ENCODE results near the gene ATG4B.
"Not testable (repeated sequence)": the region's sequence is repeated elsewhere in the genome, so short reads cannot be mapped to it uniquely, and the experiment has no call there.

ATG4B gene

DNA sequence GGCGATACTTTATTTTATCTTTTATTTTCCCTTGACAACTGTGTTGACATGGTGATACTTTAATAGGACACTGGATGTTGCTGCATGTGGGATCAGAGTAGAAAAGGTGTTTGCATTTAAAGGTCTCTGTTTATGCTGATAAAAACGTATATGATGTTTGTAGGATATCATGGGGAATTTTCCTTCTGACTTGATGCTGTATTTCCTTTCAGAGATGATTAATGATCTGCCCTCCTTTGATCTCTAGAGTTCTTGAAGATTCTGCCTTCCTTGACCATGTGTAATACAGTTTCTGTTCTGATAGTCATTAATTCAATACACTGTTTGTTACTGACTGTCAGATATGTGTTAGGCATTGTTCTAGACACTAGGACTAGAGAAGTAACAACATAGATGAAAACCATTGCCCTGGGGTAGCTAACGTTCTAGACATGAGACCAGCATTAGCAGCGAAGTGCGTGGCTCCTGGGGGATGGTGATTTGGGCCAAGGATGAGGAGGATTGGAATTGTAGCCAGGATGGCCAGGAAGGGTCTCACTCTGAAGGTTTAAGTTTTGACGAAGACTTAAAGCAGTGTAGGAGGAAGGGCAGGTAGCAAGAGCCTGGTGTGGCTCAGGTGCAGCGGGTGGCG lies 2.8 kb downstream of the ATG4B start:
- no peak for DNase-seq

DNA sequence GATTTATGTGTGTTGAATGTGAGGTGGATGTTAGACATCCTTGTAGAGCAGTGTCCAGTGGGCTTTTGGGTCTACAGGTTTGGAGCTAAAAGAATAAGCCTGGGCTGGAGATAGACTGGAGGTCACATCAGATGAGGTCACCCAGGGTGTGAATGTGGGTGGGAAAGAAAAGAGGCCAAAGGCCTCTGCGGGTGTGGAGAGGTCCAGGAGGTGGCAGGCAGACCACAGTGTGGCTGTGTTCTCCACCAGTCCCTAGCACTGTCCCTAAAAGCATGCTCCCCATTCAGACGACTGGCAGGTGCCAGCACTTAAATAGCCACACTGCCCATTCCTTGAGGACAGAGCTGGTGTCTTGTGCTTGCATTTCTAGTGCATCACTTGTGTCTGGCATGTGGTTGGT lies 4.1 kb downstream of the ATG4B start:
- DNase-seq, result no peak

DNA sequence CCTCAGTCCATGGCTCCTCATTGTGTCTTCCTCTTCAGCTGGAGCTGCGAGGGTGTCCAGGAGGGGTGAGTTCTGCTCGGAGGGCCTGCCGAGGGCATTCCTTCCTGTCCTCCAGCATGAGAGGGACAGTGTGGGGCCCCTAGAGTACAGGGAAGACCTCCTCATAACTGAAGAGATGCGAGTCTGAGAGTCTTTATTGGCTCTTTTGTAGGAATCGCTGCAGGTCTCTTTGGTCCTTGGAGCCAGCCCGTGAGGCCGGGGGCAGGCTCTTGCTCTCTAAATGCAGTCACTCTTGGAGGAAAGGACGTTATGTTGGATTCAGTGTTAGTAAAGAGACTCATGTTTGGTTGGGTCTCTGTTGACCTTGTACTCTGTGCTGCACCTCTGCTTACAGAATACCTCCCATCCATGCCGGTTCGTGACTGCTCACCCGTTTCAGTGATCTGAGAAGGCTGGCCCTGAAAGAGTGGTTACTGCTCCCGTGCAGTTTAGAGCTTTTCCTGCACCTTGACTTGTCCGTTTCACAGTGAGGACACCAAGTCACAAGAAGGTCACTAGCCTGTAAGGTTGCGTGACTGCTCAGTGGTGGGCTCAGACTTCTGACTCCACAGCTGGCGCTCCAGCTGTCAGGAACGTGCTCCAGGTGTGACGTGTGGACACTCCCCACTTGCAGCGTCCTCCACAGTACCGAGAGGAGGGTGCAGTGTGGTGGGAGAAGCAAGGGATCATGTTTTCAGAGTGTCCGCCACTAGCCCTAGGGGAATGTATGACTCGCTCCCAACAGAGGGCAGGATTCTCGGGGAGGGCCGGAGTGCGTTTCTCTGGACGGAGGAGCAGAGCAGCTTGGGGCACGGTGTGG lies 7.8 kb downstream of the ATG4B start:
- DNase-seq, result no peak

DNA sequence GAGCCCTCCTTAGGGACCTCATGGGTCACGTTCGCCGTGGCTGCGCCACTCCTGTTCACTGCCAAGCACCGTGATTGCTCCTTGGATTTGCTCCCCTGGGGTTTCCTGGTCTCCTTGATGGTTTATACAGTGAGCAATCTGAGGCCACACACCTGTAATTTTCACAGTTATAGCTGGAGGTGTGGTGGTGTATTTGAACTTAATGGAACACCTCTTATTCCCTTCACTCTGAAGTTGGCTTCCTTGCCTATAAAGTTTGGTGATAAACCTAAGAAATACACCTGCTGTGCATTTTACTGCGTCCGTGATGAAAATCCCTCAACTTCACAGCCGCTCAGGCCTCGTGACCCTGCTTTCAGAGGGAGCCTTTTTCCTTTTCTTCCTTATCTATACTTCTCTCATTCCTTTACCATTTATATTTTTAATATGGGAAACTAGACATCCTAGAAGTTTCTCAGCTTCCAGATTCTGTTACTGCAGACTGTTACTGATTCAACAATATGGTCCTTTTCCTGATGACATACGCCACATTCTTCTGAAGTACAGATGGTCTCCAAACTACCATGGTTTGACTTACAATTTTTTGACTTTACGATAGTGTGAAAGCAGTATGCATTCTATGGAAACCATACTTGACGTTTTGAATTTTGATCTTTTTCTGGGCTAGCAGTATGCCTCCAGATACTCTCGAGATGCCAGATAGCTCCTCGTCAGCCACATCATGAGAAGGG lies 8.6 kb downstream of the ATG4B start:
- DNase-seq, result peak; percentile 39

DNA sequence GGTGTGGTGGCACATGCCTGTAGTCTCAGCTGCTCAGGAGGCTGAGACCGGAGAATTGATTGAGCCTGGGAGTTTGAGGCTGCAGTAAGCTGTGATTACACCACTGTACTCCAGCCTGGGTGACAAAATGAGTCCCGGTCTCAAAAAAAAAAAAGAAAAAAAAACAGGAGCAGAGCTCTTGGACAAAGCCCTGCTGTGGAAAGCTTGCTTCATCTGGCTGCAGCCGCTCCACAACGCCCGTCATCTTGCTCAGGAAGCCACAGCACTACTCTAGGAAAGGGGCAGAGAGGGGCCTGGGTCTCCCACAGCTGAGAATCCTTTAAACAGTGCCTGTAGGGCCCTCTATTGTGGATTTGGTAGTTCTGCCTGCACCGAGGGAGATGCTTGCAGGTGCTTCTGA lies 11.0 kb downstream of the ATG4B start:
- DNase-seq, result no peak

DNA sequence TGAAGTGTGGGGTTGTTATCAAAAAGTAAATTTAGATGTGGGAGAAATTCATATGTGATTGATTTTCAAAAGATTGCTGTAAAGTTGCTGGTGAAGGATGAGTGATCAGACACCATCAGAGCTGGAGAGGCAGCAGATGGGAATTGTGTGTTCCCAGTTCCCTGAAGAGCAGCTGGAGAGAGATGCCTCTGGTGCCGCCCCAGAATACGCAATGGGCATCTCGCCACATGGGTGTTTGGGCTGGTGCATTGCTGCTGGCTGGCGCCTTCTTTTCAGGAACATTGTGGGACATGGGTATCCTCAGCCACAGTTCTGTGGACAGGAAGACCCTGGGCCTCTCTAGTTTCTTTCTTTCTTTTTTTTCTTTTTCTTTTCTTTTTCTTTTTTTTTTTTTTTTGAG lies 11.9 kb downstream of the ATG4B start:
- peak; percentile 3 for DNase-seq

DNA sequence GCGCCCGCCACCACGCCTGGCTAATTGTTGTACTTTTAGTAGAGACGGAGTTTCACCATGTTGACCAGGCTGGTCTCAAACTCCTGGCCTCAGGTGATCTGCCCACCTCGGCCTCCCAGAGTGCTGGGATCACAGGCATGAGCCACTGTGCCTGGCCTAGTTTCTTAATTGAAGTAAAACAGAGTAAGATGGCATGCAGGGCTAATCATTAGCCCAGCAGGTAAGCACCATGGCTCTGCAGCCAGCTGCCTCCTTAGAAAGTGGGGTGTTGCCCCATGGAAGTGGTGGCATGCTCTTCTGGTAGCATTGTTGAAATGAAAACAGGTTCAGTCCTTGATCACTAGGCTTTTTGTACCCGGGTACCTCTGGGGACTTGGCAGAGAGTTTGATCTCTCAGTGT lies 12.4 kb downstream of the ATG4B start:
- no peak for DNase-seq

DNA sequence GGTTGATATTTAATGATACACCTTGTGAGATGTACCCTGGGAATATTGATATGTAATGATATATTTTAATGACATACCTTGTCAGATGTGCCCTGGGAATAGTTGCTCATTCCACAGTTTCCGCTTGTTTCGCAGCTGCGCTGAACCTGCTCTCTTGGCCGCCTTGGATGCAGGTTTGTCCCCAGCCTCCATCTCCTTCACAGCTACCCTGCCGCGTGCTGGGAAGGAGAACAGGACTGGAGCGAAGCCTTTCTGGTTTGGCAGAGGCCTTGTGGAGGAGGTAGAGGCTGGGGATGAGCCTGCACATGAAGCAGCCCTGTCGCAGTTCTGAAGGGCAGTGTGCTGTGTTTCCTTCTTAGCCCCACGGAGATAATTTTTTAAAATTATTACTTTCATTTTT lies 14.6 kb downstream of the ATG4B start:
- DNase-seq, result no peak

DNA sequence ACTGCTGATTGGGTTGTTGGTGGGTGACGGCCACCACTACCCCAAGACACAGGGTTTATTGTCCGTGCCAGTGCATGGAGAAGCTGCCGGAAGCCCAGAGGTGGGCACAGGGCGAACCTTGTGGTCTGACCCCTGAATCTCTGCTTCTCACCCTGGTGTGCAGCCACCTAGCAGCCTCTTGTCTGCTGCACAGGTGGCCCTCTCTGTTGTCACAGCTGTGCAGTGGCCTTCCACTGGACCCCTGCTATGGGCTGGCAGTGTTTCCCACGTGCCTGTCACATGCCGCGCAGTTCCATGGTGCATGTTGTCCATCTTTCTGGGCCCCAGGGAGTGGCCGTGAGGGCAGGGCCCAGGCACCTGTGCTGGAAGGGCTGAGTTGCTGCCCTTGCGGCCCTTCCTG lies 15.2 kb downstream of the ATG4B start:
- no peak for DNase-seq

DNA sequence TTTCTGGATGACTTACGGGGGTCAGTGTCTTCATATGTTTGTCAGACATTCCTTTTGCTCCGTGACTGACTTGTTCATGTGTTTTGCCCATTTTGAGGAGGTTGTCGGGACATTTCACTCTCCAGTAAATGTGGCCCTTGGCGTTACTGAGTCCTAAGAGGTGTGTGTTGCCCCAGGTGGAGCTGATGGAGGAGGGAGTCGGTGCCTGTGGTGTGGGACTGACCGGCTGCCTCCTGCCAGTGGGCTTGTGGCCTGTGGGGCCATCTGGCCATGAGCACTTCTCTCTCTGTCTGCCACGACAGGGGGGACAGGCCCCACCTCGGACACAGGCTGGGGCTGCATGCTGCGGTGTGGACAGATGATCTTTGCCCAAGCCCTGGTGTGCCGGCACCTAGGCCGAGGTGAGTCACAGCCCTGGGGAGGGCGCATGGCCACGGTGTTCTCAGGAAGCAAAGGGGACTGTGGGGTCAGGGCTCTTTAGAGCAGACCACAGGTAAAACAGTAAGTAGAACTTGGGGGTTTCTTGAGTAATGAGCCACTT lies 15.8 kb downstream of the ATG4B start:
- no peak for DNase-seq

DNA sequence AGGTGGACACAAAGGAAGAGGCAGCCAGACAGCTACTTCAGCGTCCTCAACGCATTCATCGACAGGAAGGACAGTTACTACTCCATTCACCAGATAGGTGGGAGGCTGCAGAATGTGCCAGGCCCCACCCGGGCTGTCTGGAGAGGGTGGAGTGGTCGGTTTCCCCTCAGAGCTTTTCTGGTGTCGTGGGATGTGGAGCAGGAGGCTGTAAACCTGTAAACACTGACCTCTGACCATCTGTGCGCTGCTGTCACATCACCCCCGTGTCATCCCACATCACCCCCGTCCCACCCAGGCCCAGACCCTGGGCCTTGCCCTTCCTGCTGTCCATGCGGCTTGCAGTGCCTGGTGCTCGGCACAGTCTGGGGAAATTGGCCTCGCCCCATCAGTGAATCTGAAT lies 17.1 kb downstream of the ATG4B start:
- no peak for DNase-seq

DNA sequence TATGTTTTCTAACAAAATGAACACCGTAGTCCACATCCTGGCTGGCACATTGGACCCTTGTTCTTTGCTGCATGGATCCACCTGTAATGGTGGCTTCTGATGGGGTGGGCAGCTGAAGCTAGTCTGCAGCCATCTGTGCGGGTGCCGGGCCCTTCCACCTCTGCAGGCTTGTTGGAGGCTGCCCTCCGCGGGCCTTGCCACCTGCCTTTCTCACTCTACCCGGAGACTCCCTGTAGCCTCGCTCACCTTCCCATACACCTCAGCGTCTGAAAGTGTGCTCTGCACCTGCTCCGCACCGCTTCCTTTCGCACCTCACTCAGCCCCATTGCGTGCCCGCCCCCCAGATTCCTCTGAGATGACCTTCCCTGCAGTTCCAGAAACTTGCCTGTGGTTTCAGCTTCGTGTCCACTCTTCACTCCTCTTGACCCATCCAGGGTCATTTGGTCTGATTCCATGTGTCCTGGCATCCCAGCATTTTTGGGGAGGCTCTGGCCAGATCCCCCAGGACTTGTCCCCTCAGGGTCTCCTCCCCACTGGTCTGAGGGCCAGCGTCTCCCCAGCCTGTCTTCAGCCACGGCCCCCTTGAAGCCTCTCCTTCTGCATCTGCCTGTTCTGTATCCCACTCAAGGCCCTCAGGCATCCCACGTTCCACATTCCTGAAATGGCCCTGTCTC lies 18.2 kb downstream of the ATG4B start:
- no peak for DNase-seq

DNA sequence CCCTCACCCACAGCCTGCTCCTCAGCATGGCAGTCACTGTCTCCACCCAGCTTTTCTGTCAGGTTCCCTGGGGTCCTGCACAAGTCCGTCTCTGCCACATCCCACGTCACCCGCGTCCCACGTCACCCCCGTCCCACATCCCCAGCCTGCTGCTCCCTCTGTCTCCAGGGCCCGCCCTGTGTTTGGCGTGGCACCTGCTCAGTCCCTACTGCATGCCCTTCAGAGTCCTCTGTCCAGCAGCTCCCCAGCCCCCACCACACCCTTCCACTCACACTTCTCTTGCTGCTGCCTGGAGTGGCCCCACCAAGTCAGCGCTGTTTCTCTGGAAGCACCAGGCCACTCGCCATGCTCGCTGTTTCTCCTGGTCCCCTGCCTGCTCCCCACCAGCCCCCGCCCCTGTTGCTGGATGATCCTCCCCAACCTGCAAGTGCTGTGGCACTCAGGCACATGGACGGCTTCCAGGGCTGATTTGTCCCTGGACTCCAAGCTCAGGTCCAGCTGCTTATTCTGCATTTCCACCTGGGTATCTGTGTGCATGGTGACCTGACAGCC lies 18.8 kb downstream of the ATG4B start:
- no peak for DNase-seq

DNA sequence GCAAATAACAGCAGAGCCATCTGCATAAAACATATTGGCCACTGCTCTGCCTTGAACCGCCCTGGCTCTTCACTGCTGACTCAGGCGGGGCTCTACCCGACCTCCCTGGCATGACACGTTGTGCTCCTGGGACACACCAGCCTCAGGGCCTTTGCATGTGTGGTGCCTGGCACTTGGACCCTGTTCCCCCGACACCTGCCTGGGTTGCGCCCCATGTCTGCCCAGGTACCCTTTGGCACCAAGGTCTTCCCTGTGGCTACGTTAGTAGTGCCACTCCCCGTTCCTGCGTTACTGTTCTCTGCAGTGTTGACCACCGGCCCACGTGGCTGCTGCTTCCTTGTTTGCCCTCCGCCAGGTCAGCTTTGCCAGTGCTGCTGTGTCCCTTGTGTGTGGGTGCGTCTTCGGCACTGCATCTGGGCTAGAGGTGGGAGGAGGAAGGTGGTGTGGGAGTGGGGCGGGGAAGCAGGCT lies 20.3 kb downstream of the ATG4B start:
- no peak for DNase-seq

DNA sequence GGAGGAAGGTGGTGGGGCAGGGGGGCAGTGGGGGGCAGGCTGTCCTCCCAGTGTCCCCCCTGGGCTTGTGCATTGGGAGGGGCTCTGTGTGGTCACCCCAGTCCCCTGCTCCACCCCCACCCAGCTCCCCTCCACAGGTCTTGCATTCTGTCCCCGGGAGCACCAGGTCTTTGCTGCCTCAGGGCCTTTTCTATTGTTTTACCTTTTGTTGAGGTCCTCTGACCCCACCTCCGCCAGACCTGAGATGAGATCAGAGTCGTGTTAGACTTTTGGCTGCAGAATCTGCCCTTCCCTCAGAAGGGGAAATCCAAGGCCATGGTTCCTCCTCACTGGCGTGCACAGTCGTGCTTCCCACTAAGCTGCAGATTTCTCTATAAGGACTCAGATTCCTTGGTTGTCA lies 20.8 kb downstream of the ATG4B start:
- no peak for DNase-seq

DNA sequence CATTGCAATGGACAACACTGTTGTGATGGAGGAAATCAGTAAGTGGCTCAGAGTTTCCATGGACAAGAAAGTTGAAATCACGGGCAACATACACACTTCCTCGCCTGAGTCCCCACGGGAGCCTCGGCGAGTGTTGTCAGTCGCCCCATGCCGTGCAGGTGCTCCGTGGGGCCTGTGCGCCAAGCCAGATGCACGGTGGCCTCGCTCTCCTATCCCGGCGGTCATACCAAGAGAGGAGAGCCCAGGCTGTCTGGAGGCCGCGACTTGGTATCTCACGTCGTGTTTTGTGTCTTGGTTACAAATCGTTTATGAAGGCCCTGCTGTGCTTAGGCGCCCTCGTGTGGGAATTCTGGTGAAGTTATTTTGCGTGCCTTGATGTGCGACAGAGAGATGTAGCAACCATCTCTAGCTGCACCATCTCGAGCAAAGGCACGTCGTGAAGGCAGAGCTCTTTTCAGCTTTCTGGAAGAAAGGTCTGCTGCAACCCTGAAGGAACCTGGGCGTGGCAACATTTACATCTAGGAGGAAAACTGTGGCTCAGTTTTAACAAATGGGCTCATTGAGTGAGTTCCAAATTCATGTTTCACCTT lies 21.8 kb downstream of the ATG4B start:
- DNase-seq, result peak; percentile 26

DNA sequence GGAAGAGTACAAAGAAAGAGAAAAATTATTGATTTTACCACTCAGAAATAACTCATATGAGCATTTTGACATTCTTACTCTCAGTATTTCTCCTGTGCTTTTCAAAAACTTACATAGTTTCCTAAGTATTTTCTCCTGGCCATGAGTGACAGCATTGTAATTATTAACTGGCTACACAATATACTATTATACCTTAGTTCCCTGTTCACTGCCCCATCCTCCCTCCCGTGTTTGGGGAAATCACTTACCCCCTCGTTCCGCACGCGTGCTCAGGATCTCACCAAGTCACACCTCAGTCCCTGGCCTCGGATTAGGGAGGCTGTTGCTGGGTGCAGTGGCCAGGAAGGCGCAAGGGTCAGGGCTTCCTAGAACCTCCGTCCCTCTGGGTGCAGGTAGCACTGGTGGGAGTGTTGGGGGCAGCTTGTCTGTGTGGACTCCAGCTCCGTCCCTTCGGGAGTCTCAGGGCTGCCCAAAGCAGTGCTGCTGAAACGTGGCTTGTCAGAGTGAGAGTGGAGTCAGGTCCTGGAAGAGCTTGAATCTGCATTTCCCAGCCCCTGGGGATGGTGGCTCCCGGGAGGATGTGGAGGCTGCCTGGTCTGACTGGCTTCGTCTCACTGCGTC lies 23.2 kb downstream of the ATG4B start:
- DNase-seq, result no peak

DNA sequence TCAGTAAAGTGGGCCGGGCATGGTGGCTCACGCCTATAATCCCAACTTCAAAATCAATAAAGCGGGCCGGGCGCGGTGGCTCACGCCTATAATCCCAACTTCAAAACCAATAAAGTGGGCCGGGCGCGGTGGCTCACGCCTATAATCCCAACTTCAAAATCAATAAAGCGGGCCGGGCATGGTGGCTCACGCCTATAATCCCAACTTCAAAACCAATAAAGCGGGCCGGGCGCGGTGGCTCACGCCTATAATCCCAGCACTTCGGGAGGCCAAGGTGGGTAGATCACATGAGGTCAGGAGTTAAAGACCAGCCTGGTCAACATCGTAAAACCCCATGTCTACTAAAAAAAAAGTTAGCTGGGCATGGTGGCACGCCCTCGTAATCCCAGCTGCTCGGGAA lies 25.2 kb downstream of the ATG4B start:
- not testable (repeated sequence) for DNase-seq

DNA sequence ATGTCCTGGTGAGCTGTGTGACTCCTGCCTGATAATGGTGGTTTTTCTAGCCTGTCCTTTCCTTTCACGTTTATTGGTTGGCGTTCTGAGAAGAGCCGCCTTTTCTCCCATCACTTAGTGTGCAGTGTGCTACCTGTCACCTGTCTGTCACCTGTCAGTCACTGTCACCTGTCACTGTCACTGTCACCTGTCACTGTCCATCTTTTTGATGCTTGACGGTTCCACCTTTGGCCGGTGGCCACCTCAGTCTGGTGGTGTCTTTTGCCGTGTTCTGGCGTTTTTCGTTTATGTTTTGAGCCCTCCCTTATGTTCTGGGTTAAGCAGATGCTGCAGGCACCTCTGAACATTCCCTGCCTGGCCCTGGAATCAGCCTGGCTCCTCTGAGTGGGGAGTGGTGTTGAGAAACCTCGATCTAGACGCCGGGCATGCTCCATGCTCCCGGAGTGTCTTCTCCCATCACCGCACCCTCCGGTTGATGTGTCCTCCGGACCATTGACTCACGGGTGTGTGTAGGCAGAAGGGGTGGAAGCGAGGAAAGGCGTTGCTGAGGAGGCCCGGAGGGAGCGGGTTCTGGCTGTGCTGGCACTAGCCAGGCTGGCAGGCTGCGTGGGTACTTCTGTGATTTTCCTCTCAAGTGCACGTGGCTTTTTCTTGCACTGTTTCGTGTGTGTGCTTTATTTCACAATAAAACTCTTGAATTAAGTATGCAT lies 28.4 kb downstream of the ATG4B start:
- no peak for DNase-seq

DNA sequence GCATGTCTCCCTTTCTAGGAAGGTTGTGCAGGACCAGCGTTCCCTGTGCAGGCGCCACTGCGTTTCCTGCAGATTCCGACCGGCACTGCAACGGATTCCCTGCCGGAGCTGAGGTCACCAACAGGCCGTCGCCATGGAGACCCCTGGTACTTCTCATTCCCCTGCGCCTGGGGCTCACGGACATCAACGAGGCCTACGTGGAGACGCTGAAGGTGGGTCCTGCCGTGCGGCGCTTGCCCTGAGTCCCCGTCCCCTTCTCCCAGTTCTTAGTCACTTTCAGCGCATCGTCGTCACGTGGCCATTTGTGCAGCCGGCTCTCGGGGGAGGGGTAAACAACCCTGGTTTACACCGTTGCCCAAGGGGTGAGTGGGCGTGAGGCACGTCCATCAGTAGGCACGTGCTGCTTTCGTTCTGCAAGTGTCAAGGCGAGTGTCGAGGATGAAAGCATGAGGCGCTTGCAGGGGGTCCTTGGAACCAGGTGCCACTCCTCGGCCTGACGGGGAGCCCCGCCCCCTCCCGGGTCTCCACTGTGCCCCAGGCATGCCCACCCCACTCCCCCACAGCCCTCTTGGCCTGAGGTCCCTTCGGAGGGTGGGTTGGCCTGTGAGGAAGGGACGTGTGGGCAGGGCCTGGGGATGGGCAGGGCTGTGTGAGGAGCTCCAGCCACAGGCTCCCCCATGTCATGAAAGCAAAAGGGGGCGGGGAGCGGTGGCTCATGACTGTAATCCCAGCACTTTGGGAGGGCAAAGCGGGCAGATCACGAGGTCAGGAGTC lies 29.3 kb downstream of the ATG4B start:
- no peak for DNase-seq

All from NCI-H69 (cell line).